Parathyroid adenoma (tissue), 2 donors: ENCODE data around the gene S100A7A.

Source experiments
- H2AFZ ChIP-seq: fragments of 300-600 bp; sonication (generic); one replicate; pipeline ENCODE4 v1.7.0; 2017; ENCODE audit warnings: antibody characterized with exemption, mild to moderate bottlenecking
- H3K27ac ChIP-seq: fragments of 300-600 bp; sonication (generic); one replicate; pipeline ENCODE4 v1.7.0; 2017
- H3K27me3 ChIP-seq: fragments of 300-600 bp; sonication (generic); one replicate; pipeline ENCODE4 v1.7.0; 2017; ENCODE audit warnings: low read length; ENCODE audit not compliant: control insufficient read depth, insufficient read depth
- H3K36me3 ChIP-seq: fragments of 300-600 bp; sonication (generic); one replicate; pipeline ENCODE4 v1.7.0; 2017; ENCODE audit warnings: low read length; ENCODE audit not compliant: control insufficient read depth, insufficient read depth
- H3K4me1 ChIP-seq: fragments of 300-600 bp; sonication (generic); one replicate; pipeline ENCODE4 v1.7.0; 2017; ENCODE audit warnings: control low read depth
- H3K4me2 ChIP-seq: fragments of 300-600 bp; sonication (generic); one replicate; pipeline ENCODE4 v1.7.0; 2017; ENCODE audit warnings: low read length
- H3K4me3 ChIP-seq: fragments of 300-600 bp; sonication (generic); one replicate; pipeline ENCODE4 v1.7.0; 2017; ENCODE audit warnings: low read depth, low read length
- H3K79me2 ChIP-seq: fragments of 300-600 bp; sonication (generic); one replicate; pipeline ENCODE4 v1.7.0; 2017; ENCODE audit warnings: control low read depth
- H3K9ac ChIP-seq: fragments of 300-600 bp; sonication (generic); one replicate; pipeline ENCODE4 v1.7.0; 2017; ENCODE audit warnings: mild to moderate bottlenecking
- H3K9me3 ChIP-seq: fragments of 300-600 bp; sonication (generic); one replicate; pipeline ENCODE4 v1.7.0; 2017; ENCODE audit warnings: low read length; ENCODE audit not compliant: control insufficient read depth
- CTCF ChIP-seq: fragments of 300-600 bp; sonication (generic); IDR thresholded peaks from one replicate; pipeline ENCODE4 v1.7.0; 2017; ENCODE audit warnings: antibody characterized with exemption, mild to moderate bottlenecking
- donor health status: primary hyperparathyroidism.

Gene S100A7A

GRCh38 chr1:153384958-153385580 is 31.3 kb upstream of the S100A7A start:
- Histone ChIP-seq H3K4me3 (no peak overlapping the region), H3K36me3 (no peaks in the 10 kb centered on the region), H3K9me3 (no peaks in the 10 kb centered on the region), H3K4me2 (no peak overlapping the region), H3K79me2 (no peaks in the 10 kb centered on the region), H3K27ac (no peak overlapping the region), H3K27me3 (no peaks in the 10 kb centered on the region), H3K4me1 (no peaks in the 10 kb centered on the region), H2AFZ (no peak overlapping the region), H3K9ac (no peak overlapping the region)
- TF ChIP-seq CTCF, result no peak

- Histone ChIP-seq H3K27me3 (no peaks in the 10 kb centered on the region), H3K27ac (no peak overlapping the region), H2AFZ (no peak overlapping the region), H3K79me2 (no peaks in the 10 kb centered on the region), H3K4me2 (no peak overlapping the region), H3K4me3 (no peak overlapping the region), H3K9ac (no peak overlapping the region), H3K4me1 (no peaks in the 10 kb centered on the region), H3K9me3 (no peaks in the 10 kb centered on the region), H3K36me3 (no peaks in the 10 kb centered on the region)
- TF ChIP-seq CTCF, result no peak
Measured at GRCh38 chr1:153386500-153386901, 29.8 kb upstream of the S100A7A start.

- no peak overlapping the region for H3K9ac ChIP-seq
- TF ChIP-seq CTCF, result no peak
- no peak overlapping the region for H2AFZ ChIP-seq
- H3K9me3 ChIP-seq, result no peaks in the 10 kb centered on the region
- H3K36me3 ChIP-seq, result no peaks in the 10 kb centered on the region
- no peak overlapping the region for H3K4me2 ChIP-seq
- H3K27ac ChIP-seq, result no peak overlapping the region
- H3K27me3 ChIP-seq, result no peaks in the 10 kb centered on the region
- no peaks in the 10 kb centered on the region for H3K79me2 ChIP-seq
- no peaks in the 10 kb centered on the region for H3K4me1 ChIP-seq
- H3K4me3 ChIP-seq, result no peak overlapping the region
Measured at GRCh38 chr1:153387001-153387400, 29.3 kb upstream of the S100A7A start.

- no peaks in the 10 kb centered on the region for H3K79me2 ChIP-seq
- no peak for TF ChIP-seq CTCF
- H2AFZ ChIP-seq, result no peak overlapping the region
- H3K4me1 ChIP-seq, result no peaks in the 10 kb centered on the region
- no peak overlapping the region for H3K27ac ChIP-seq
- H3K27me3 ChIP-seq, result no peaks in the 10 kb centered on the region
- no peak overlapping the region for H3K4me3 ChIP-seq
- no peaks in the 10 kb centered on the region for H3K9me3 ChIP-seq
- H3K36me3 ChIP-seq, result no peaks in the 10 kb centered on the region
- no peak overlapping the region for H3K4me2 ChIP-seq
- H3K9ac ChIP-seq, result no peak overlapping the region
Measured at GRCh38 chr1:153387785-153388184, 28.5 kb upstream of the S100A7A start.

GRCh38 chr1:153389401-153389800 is 26.9 kb upstream of the S100A7A start:
- no peak overlapping the region for H3K27ac ChIP-seq
- no peak overlapping the region for H3K4me2 ChIP-seq
- H3K79me2 ChIP-seq, result no peaks in the 10 kb centered on the region
- no peaks in the 10 kb centered on the region for H3K9me3 ChIP-seq
- no peak overlapping the region for H3K9ac ChIP-seq
- H3K27me3 ChIP-seq, result no peaks in the 10 kb centered on the region
- H3K4me3 ChIP-seq, result no peak overlapping the region
- no peaks in the 10 kb centered on the region for H3K4me1 ChIP-seq
- no peak overlapping the region for H2AFZ ChIP-seq
- no peak for TF ChIP-seq CTCF
- no peaks in the 10 kb centered on the region for H3K36me3 ChIP-seq
